OCI-LY7 (cell line): ENCODE results near the gene BEST2. TPM values are rescaled to one million over a fixed set of nuclear protein-coding genes. Genes with fewer than 3 reads are reported as not detected.

Source experiments
- BruUV-seq: library from RNA; stranded (reverse); fragments of 400-500 nt; replicated peaks from 2 replicates; lab custom pipeline; 2021; lab: Mats Ljungman, UMichigan
- CTCF ChIA-PET: fragments of 300-600 bp; sonication (Branson Sonifier 250); formaldehyde crosslinking; loops from one replicate; lab custom pipeline; 2022; ENCODE audit warnings: antibody characterized with exemption; ENCODE audit not compliant: unreplicated experiment; lab: Charles Lee
- POLR2A ChIA-PET: fragments of 300-600 bp; sonication (Branson Sonifier 250); formaldehyde crosslinking; loops from one replicate; lab custom pipeline; 2022; ENCODE audit warnings: antibody characterized with exemption; lab: Charles Lee
- DNase-seq: peaks from one replicate; pipeline ENCODE4 v3.0.0-alpha.2; 2015; ENCODE audit warnings: low spot score
- H2AFZ ChIP-seq: fragments of 200-600 bp; sonication (generic), shearing (Covaris generic); 2 replicates; pipeline ENCODE4 v1.6.1; 2014; ENCODE audit warnings: mild to moderate bottlenecking, antibody characterized with exemption, low read length, moderate library complexity
- H3K27ac ChIP-seq: fragments of 200-600 bp; sonication (generic); 2 replicates; pipeline ENCODE4 v1.5.1; 2014; ENCODE audit warnings: mixed run types, low read depth, mild to moderate bottlenecking, moderate library complexity, low read length, inconsistent platforms; ENCODE audit not compliant: poor library complexity, severe bottlenecking
- H3K36me3 ChIP-seq: fragments of 200-600 bp; sonication (generic); 2 replicates; pipeline ENCODE4 v1.6.1; 2014; ENCODE audit warnings: mild to moderate bottlenecking, antibody characterized with exemption, low read length, moderate library complexity, mixed read lengths; ENCODE audit not compliant: insufficient read depth
- H3K4me1 ChIP-seq: fragments of 200-600 bp; sonication (generic); 2 replicates; pipeline ENCODE4 v1.5.1; 2014; ENCODE audit warnings: mild to moderate bottlenecking, low read length; ENCODE audit not compliant: insufficient read depth, poor library complexity, severe bottlenecking
- H3K4me2 ChIP-seq: fragments of 200-600 bp; sonication (generic); 2 replicates; pipeline ENCODE4 v1.6.1; 2014; ENCODE audit warnings: mild to moderate bottlenecking, low read length
- H3K4me3 ChIP-seq: fragments of 200-600 bp; sonication (generic); 2 replicates; pipeline ENCODE4 v1.5.1; 2014; ENCODE audit warnings: mild to moderate bottlenecking, low read depth, low read length; ENCODE audit not compliant: poor library complexity, severe bottlenecking
- H3K79me2 ChIP-seq: fragments of 200-600 bp; sonication (generic); 2 replicates; pipeline ENCODE4 v1.6.1; 2016; ENCODE audit warnings: low read depth, mild to moderate bottlenecking, low read length, moderate library complexity, mixed read lengths; ENCODE audit not compliant: insufficient read depth
- H3K9me2 ChIP-seq: fragments of 200-600 bp; sonication (generic); 2 replicates; pipeline ENCODE4 v1.6.1; 2016; ENCODE audit warnings: mild to moderate bottlenecking, low read length, mixed read lengths; ENCODE audit not compliant: insufficient read depth
- H3K9me3 ChIP-seq: fragments of 200-600 bp; sonication (generic); 2 replicates; pipeline ENCODE4 v1.6.1; 2014; ENCODE audit warnings: mild to moderate bottlenecking, mixed run types, low read length, mixed read lengths
- H4K20me1 ChIP-seq: fragments of 200-600 bp; sonication (generic); 2 replicates; pipeline ENCODE4 v1.6.1; 2014; ENCODE audit warnings: mild to moderate bottlenecking, antibody characterized with exemption, low read length, moderate library complexity, mixed read lengths; ENCODE audit not compliant: insufficient read depth
- EZH2phosphoT487 ChIP-seq: fragments of 200-600 bp; sonication (generic); IDR thresholded peaks from 2 replicates; pipeline ENCODE4 v1.6.1; 2018; ENCODE audit warnings: low read depth, borderline replicate concordance, mild to moderate bottlenecking, mixed run types, antibody characterized with exemption, low read length, moderate library complexity, mixed read lengths
- intact Hi-C: fragments of 100-400 bp; cut with micrococcal nuclease; formaldehyde crosslinking; loops from one replicate; pipeline ENCODE4 v1.10.0; 2022; ENCODE audit not compliant: unreplicated experiment
- total RNA-seq, 2 experiments: library from RNA; depleted of rRNA in 1 of 2; stranded (reverse); fragments of >200 nt in 1 of 2; shearing (Covaris generic) in 1 of 2; gene quantifications; 2 replicates each; pipeline ENCODE4 v1.2.3, GENCODE V29; 2014 to 2022
- TF ChIP-seq, protein P1 (sequence below): fragments of 200-600 bp; sonication (generic); conservative IDR thresholded peaks from 2 replicates; pipeline ENCODE4 v1.5.1; 2014; ENCODE audit warnings: mild to moderate bottlenecking, antibody characterized with exemption, low read length, moderate library complexity, mixed read lengths

Gene BEST2
- total RNA-seq, 2 experiments from 2014 or later = not detected

DNA sequence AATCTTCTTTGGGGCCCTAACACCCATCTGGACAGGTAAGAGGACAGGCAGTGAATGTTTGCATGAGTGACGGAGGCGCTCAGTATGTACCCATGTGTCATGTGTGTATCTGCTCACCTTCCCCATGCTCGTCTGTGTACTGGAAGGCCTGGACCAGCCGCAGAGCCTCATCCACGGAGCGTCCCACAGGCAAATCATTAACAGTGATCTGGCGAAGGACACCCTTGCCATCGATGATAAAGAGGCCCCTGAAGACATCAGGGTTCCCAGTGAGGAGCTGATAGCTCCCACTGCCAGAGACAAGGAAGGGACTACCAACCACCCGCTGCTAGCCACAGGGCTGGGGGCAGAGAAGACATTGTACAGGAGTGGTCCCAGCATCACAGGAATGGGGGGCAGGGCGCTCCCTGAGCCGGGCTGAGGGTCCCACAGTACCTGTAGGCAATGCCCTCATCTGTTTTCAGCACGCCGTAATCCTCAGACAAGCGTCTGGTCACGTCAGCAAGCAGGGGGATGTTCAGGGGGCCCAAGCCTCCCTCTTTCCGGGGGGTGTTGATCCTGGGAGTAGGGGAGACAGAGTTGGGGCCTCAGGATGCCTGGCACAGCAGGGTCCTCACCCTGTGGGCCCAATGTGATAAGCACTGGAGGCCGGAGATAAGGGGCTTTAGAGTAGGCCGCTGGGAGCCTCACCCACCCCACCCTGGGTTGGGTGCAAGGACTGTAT lies 48.3 kb downstream of the BEST2 start:
- TF ChIP-seq, protein P1, sequence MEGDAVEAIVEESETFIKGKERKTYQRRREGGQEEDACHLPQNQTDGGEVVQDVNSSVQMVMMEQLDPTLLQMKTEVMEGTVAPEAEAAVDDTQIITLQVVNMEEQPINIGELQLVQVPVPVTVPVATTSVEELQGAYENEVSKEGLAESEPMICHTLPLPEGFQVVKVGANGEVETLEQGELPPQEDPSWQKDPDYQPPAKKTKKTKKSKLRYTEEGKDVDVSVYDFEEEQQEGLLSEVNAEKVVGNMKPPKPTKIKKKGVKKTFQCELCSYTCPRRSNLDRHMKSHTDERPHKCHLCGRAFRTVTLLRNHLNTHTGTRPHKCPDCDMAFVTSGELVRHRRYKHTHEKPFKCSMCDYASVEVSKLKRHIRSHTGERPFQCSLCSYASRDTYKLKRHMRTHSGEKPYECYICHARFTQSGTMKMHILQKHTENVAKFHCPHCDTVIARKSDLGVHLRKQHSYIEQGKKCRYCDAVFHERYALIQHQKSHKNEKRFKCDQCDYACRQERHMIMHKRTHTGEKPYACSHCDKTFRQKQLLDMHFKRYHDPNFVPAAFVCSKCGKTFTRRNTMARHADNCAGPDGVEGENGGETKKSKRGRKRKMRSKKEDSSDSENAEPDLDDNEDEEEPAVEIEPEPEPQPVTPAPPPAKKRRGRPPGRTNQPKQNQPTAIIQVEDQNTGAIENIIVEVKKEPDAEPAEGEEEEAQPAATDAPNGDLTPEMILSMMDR = no peak
- no peak for TF ChIP-seq EZH2phosphoT487
- ChIA-PET CTCF (interaction anchor here (0.6 to 1.3 kb wide), 2 partner anchors 10 to 22 kb away, joined by 3 to 4 read pairs; no protein-coding TSS in a partner anchor), POLR2A (interaction anchor here (1.2 kb wide), 1 partner anchor 8 kb away, joined by 4 read pairs; the partner anchor contains the start of gene JUNB)
- Histone ChIP-seq H3K4me1 (peaks cover 26% of the 10 kb centered on the region), H4K20me1 (no peaks in the 10 kb centered on the region; the same call in 1 of the 2 replicates), H3K27ac (no peak overlapping the region), H3K9me2 (no peaks in the 10 kb centered on the region), H3K79me2 (peaks cover 12% of the 10 kb centered on the region; the same call in 1 of the 2 replicates), H3K4me3 (peak overlapping the region; percentile 95), H2AFZ (no peak overlapping the region), H3K36me3 (peaks cover 19% of the 10 kb centered on the region; the same call in 1 of the 2 replicates), H3K9me3 (no peaks in the 10 kb centered on the region), H3K4me2 (peak overlapping the region; percentile 92)
- DNase-seq = no peak
- intact Hi-C loops = no loop called here
- no TSS peak for BruUV-seq

DNA sequence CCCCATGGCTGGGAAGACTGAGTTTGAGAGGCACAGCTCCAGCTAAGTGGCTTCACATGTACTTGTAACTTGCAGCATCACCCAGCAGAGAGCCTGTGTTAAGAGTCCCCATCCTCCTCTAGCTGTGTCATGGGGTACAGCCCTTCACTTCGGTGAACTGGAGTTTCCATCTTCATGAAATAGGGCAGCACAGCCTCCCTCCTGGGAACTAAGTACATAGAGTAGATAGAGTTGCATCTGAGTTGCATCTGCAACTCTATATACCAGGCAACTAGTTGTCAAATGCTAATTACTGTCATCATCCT lies 48.8 kb downstream of the BEST2 start:
- H3K79me2 ChIP-seq = peaks cover 12% of the 10 kb centered on the region; the same call in 1 of the 2 replicates
- no TSS peak for BruUV-seq
- peaks cover 19% of the 10 kb centered on the region; the same call in 1 of the 2 replicates for H3K36me3 ChIP-seq
- no peaks in the 10 kb centered on the region for H3K9me3 ChIP-seq
- ChIA-PET CTCF (interaction anchor here (1.3 kb wide), 1 partner anchor 23 kb away, joined by 4 read pairs; no protein-coding TSS in a partner anchor), POLR2A (interaction anchor here (1.2 kb wide), 1 partner anchor 9 kb away, joined by 4 read pairs; the partner anchor contains the start of gene JUNB)
- no peak overlapping the region for H2AFZ ChIP-seq
- no peak for DNase-seq
- no peaks in the 10 kb centered on the region for H3K9me2 ChIP-seq
- intact Hi-C loops = no loop called here
- peak overlapping the region; percentile 92 for H3K4me2 ChIP-seq
- peak overlapping the region; percentile 95 for H3K4me3 ChIP-seq
- H3K4me1 ChIP-seq = peaks cover 26% of the 10 kb centered on the region
- no peaks in the 10 kb centered on the region; the same call in 1 of the 2 replicates for H4K20me1 ChIP-seq
- no peak overlapping the region for H3K27ac ChIP-seq
- TF ChIP-seq EZH2phosphoT487 = no peak
- TF ChIP-seq, protein P1 = no peak
